ENCODE measurements around the gene PRDM16.

Gene PRDM16

DNA sequence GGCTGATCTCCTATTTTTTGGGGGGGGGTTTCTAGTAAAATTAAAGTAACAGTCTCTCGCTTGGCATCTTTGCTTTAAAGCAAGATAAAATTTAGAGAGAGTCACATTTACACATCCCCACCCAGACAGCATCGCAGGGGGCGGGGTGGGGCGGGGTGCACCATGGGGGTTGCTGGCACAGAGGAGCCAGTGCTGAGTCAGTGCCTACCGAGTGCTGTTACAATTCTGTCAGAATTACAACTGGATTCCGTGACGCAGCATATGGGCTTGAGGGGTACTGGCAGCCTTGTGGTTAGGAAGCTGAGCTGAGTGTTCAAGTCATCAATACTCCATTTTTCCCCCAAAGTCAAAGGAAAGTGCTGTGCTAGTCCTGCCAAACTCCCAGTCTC lies 175.9 kb downstream of the PRDM16 start:
- Histone ChIP-seq H3K9ac (ENCODE audit: low read depth, low read length) (no peak overlapping the region), H3K9me3 (ENCODE audit: control insufficient read depth, insufficient read depth, low read length) (no peaks in the 10 kb centered on the region), H3K4me1 (ENCODE audit: control insufficient read depth, insufficient read depth, low read length) (no peaks in the 10 kb centered on the region), H3K4me3 (ENCODE audit: low read depth, low read length) (no peak overlapping the region), H3K27ac (ENCODE audit: low read depth, low read length) (no peak overlapping the region), H3K27me3 (ENCODE audit: control insufficient read depth, insufficient read depth, low read length) (peaks cover 11% of the 10 kb centered on the region), H3K36me3 (ENCODE audit: control insufficient read depth, insufficient read depth, low read length) (no peaks in the 10 kb centered on the region)

DNA sequence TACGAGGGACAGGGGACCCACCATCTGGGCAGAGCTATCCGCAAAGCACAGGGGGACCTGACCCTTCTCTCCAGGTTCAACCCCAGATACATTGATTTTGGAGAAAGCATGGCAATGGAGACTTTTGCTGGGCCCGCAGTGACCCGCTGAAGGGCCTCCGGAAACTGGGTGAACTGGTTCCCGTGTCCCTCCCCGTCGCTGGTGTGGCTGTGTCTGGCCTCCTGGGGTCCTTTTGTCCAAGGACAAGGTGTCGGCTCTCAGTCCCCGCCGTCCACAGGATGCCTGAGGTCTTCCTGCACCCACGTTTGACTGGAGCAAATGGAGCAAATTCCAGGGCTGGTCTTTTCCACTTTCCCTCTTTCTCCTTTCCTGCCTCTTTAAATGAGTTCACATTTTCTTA lies 176.3 kb downstream of the PRDM16 start:
- Histone ChIP-seq H3K9ac (ENCODE audit: low read depth, low read length) (no peak overlapping the region), H3K27ac (ENCODE audit: low read depth, low read length) (no peak overlapping the region), H3K4me1 (ENCODE audit: control insufficient read depth, insufficient read depth, low read length) (no peaks in the 10 kb centered on the region), H3K36me3 (ENCODE audit: control insufficient read depth, insufficient read depth, low read length) (no peaks in the 10 kb centered on the region), H3K4me3 (ENCODE audit: low read depth, low read length) (no peak overlapping the region), H3K27me3 (ENCODE audit: control insufficient read depth, insufficient read depth, low read length) (peaks cover 11% of the 10 kb centered on the region), H3K9me3 (ENCODE audit: control insufficient read depth, insufficient read depth, low read length) (no peaks in the 10 kb centered on the region)

DNA sequence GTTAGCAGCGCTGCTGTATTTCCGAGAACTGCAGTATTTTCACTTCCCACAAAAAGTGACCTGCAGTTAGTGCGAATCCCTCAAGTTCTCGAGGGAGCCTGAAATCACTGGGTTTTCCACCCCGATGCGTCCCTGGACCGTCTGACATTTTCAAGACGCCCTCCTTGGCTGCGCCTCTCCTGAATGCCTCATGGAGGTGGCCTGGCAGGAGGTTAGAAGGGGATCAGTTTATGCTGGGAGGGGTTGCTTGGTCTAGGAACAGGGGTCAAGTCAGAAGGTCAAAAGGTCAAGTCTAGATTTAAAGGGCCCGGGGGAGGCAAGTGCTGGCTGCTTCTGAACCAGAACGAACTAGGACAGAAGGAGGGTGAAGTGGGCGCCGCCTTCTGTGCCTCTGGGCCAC lies 176.8 kb downstream of the PRDM16 start:
- H3K27ac ChIP-seq (ENCODE audit: low read depth, low read length): no peak overlapping the region
- peaks cover 11% of the 10 kb centered on the region for H3K27me3 ChIP-seq (ENCODE audit: control insufficient read depth, insufficient read depth, low read length)
- H3K4me3 ChIP-seq (ENCODE audit: low read depth, low read length): no peak overlapping the region
- no peak overlapping the region for H3K9ac ChIP-seq (ENCODE audit: low read depth, low read length)
- H3K4me1 ChIP-seq (ENCODE audit: control insufficient read depth, insufficient read depth, low read length): no peaks in the 10 kb centered on the region
- no peaks in the 10 kb centered on the region for H3K36me3 ChIP-seq (ENCODE audit: control insufficient read depth, insufficient read depth, low read length)
- no peaks in the 10 kb centered on the region for H3K9me3 ChIP-seq (ENCODE audit: control insufficient read depth, insufficient read depth, low read length)

DNA sequence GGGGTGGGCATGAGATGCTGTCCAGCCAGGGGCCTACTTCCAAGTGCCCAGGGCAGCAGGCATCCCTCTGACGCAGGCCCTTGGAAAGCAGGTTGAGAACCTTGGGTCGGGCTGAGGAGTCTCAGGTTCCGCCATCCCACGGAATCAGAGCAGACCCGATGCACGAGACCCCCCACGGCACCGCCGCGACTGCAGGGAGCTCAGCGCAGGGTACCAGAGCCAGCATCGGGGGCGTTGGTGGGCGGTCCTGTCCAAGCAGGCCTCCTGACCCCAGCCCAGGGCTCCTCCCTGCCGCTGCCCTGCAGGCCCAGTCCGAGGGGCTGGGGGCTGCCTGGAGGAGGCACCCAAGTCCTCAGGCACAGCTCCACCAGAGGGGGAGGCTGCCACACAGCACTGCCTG lies 177.2 kb downstream of the PRDM16 start:
- H3K4me1 ChIP-seq (ENCODE audit: control insufficient read depth, insufficient read depth, low read length): no peaks in the 10 kb centered on the region
- H3K9me3 ChIP-seq (ENCODE audit: control insufficient read depth, insufficient read depth, low read length): no peaks in the 10 kb centered on the region
- H3K4me3 ChIP-seq (ENCODE audit: low read depth, low read length): no peak overlapping the region
- H3K27ac ChIP-seq (ENCODE audit: low read depth, low read length): no peak overlapping the region
- peaks cover 11% of the 10 kb centered on the region for H3K27me3 ChIP-seq (ENCODE audit: control insufficient read depth, insufficient read depth, low read length)
- no peak overlapping the region for H3K9ac ChIP-seq (ENCODE audit: low read depth, low read length)
- H3K36me3 ChIP-seq (ENCODE audit: control insufficient read depth, insufficient read depth, low read length): no peaks in the 10 kb centered on the region

DNA sequence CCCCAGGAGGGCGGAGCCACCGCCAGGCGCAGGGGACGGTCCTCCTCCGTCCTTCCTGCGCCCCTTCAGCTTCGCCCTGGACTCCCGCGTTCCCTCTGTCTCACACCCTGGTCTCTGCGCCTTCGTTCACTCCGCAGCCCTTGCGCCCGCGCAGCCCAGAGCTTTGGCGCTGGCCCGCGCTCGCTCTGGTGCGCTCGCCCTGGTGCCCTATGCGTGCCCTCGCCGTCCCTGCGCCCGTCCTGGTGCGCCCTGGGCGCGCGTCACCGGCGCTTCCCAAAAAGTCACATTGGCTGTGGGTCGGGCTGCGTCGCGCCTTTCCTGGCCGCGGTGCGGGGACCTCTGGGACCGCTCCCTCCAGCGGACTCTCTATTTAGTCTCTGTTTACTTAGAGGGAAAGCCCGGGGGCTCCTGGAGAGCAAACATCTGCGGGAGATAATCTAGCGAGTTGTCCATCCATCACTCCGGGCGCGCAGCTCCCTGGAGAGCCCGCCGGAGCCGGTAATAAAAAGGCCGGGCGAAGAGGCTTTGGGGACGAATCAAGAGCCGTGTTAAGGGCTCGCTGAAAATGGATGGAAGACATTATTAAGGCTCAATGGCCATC lies 178.6 kb downstream of the PRDM16 start:
- Histone ChIP-seq H3K36me3 (ENCODE audit: control insufficient read depth, insufficient read depth, low read length) (no peaks in the 10 kb centered on the region), H3K27me3 (ENCODE audit: control insufficient read depth, insufficient read depth, low read length) (peaks cover 11% of the 10 kb centered on the region), H3K4me3 (ENCODE audit: low read depth, low read length) (peak overlapping the region; percentile 37; the same call in 1 of the 2 replicates), H3K4me1 (ENCODE audit: control insufficient read depth, insufficient read depth, low read length) (no peaks in the 10 kb centered on the region), H3K27ac (ENCODE audit: low read depth, low read length) (no peak overlapping the region), H3K9me3 (ENCODE audit: control insufficient read depth, insufficient read depth, low read length) (no peaks in the 10 kb centered on the region), H3K9ac (ENCODE audit: low read depth, low read length) (no peak overlapping the region)

DNA sequence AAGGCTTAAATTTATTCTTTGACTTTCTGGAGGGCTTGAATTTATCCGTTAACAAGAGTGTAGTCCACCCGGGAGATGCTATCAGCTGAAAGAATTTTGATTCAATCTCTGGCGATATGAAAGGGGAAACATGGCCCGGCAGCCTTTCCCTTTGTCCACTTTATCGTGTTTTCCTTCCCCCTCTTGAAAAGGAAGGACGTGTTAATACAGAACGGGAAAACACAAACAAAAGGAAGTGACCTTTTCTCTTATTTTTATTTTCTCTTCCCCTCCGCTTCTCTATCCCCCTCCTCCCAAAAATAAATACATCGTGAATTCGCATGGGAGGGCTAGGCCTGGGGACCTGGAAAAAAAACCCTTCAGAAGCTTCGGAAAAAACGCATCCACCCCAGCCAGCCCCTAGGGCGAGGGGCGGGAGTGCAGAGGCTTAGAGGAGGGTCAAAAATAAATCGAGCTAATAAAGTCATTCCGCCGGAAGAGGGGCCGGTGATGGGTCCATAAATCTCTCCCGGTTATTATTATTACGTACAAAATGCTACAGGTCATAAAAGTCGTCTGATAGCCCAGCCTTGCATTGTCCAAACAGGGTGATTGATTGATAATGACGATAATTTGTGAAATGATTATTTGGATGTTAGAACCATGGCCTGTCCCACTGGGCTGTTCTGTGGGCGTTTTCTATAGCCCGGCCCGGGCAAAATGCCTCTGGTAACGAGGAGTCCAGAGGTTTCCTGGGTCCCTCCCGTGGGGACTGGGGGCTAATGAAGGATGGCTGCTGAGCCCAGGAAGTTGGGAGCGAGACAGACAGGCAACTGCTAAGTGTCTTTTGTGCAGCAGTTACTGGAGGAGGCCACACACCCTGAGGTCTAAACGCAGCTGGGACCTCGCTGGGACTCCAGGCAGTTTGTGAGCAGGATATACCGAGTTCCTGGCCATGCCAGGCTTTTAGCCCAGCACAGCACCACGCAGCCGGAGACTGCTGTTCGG lies 179.4 kb downstream of the PRDM16 start:
- Histone ChIP-seq H3K4me1 (ENCODE audit: control insufficient read depth, insufficient read depth, low read length) (no peaks in the 10 kb centered on the region), H3K36me3 (ENCODE audit: control insufficient read depth, insufficient read depth, low read length) (no peaks in the 10 kb centered on the region), H3K9ac (ENCODE audit: low read depth, low read length) (no peak overlapping the region), H3K9me3 (ENCODE audit: control insufficient read depth, insufficient read depth, low read length) (no peaks in the 10 kb centered on the region), H3K4me3 (ENCODE audit: low read depth, low read length) (no peak overlapping the region; the same call in 1 of the 2 replicates), H3K27me3 (ENCODE audit: control insufficient read depth, insufficient read depth, low read length) (peaks cover 11% of the 10 kb centered on the region), H3K27ac (ENCODE audit: low read depth, low read length) (no peak overlapping the region)

DNA sequence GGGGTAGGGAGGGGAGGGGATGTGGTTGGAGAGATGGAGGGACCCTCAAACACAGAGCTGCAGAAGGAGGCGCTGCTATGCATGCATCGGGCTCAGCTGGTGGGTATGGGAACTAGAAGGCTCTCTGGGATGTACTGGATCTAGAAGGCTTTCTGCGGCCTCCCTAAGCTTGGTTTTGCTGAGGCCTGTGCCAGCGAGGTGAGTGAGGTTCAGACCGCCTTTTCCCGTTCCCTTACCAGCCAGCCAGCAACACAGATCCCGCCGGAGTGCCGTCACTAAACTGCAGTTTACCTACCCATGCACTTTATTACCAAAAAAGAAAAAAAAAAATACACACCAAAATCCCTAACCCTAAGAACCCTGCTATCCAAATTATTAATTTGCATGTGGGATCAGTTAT lies 180.2 kb downstream of the PRDM16 start:
- Histone ChIP-seq H3K4me3 (ENCODE audit: low read depth, low read length) (no peak overlapping the region), H3K9me3 (ENCODE audit: control insufficient read depth, insufficient read depth, low read length) (no peaks in the 10 kb centered on the region), H3K9ac (ENCODE audit: low read depth, low read length) (no peak overlapping the region), H3K4me1 (ENCODE audit: control insufficient read depth, insufficient read depth, low read length) (no peaks in the 10 kb centered on the region), H3K36me3 (ENCODE audit: control insufficient read depth, insufficient read depth, low read length) (no peaks in the 10 kb centered on the region), H3K27me3 (ENCODE audit: control insufficient read depth, insufficient read depth, low read length) (peaks cover 11% of the 10 kb centered on the region), H3K27ac (ENCODE audit: low read depth, low read length) (peak overlapping the region; percentile 3)

DNA sequence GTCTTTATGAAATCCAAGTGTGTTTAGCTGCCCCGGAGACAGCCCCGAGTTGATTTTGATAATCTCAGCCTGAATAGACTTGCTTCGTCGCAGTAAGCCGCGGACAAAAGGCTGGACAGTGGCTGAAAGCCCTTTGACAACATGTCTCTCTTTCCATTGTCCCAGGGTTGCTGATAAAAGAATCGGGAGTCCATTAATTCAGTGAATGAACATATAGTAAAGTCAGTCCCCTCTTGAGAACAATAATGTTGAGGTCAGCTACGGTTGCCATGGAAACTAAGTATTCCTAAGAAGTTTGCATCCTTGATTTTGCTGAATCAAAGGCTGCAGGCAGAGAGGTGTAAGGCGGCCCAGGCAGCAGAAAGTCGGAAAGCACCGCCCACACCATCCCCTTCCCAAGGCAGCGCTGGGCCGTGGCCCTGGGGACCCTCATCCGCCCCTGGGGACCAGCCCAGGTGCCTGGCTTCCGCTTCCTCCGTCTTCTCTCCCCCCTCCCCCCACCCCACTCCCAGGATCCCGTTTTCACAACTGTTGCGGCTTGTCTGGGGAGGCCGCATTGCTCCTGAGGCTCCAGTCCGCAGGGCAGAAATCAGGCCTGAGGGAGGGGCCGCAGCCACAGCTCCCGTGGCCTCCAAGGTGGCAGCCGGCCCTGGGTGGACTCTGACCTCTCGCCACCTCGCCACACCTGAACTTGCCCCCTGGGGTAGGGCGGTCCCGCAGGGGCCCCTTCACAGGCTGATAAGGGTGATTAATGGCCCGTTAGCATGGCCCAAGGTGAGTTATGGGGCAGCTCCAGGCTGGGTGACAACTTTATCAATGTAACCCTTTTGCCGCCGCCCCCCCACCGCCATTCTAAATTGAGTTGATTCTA lies 180.9 kb downstream of the PRDM16 start:
- Histone ChIP-seq H3K27ac (ENCODE audit: low read depth, low read length) (peak overlapping the region; percentile 3), H3K27me3 (ENCODE audit: control insufficient read depth, insufficient read depth, low read length) (peaks cover 11% of the 10 kb centered on the region), H3K36me3 (ENCODE audit: control insufficient read depth, insufficient read depth, low read length) (no peaks in the 10 kb centered on the region), H3K4me1 (ENCODE audit: control insufficient read depth, insufficient read depth, low read length) (no peaks in the 10 kb centered on the region), H3K9ac (ENCODE audit: low read depth, low read length) (no peak overlapping the region), H3K4me3 (ENCODE audit: low read depth, low read length) (no peak overlapping the region), H3K9me3 (ENCODE audit: control insufficient read depth, insufficient read depth, low read length) (no peaks in the 10 kb centered on the region)

DNA sequence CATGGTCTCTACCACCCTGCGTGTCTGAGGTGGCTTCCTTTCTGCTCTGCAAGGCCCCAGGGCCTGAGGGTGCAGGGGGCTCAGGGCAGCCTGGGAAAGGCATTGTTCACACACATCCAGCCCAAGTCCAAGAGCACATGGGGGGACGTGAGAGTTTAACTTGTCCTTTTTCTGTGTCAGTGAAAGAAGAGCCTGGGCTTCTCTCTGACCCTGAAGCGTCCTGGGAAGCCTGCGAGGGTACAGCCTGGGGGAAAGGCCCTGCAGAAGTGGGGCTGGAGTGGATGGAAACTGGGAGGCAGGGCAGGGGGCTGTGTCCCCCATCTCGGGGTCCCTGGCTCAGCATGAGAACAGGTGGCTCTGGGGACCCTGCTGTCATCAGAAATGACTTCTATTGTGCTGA lies 181.6 kb downstream of the PRDM16 start:
- peaks cover 11% of the 10 kb centered on the region for H3K27me3 ChIP-seq (ENCODE audit: control insufficient read depth, insufficient read depth, low read length)

DNA sequence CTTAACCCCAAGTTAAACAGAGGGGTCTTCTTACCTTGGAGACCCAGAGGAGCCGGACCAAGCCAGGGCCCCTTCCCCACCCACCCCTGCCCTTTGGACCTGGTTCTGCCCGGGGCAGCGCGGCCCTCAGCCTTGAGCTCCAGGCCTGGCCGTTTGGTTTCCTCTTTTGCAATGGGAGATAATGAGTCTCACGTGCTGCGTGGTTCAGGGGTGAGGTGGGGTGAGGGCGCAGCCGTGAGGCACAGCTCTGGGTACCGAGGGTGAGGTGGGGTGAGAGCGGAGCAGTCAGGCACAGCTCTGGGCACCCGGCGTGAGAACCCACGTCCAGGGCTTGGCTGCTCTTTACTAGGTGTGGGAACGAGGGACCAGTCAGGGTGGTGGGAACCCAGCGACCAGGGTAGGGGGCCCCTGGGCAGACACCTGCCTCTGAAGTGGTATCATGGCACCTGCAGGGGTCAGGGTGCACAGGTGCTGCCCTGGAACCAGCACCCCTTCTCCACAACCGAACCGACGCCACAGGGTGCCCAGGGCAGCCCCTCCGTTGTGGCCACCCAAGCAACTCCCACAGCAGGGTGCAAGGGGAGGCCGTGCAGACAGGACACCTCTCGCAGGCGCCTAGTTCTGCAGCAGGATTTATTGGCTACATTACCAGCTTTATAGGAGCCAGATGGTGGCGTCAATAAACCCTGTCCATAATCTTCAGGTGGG lies 182.2 kb downstream of the PRDM16 start:
- no peak overlapping the region for H3K4me3 ChIP-seq (ENCODE audit: low read depth, low read length)
- H3K9me3 ChIP-seq (ENCODE audit: control insufficient read depth, insufficient read depth, low read length): no peaks in the 10 kb centered on the region
- no peaks in the 10 kb centered on the region for H3K36me3 ChIP-seq (ENCODE audit: control insufficient read depth, insufficient read depth, low read length)
- H3K27me3 ChIP-seq (ENCODE audit: control insufficient read depth, insufficient read depth, low read length): peaks cover 11% of the 10 kb centered on the region
- no peak overlapping the region for H3K9ac ChIP-seq (ENCODE audit: low read depth, low read length)
- no peaks in the 10 kb centered on the region for H3K4me1 ChIP-seq (ENCODE audit: control insufficient read depth, insufficient read depth, low read length)
- H3K27ac ChIP-seq (ENCODE audit: low read depth, low read length): no peak overlapping the region

More for the DNA sequence above, 181.6 kb downstream of the PRDM16 start:
- Histone ChIP-seq H3K4me3 (ENCODE audit: low read depth, low read length) (no peak overlapping the region), H3K9ac (ENCODE audit: low read depth, low read length) (no peak overlapping the region), H3K27ac (ENCODE audit: low read depth, low read length) (no peak overlapping the region), H3K36me3 (ENCODE audit: control insufficient read depth, insufficient read depth, low read length) (no peaks in the 10 kb centered on the region), H3K9me3 (ENCODE audit: control insufficient read depth, insufficient read depth, low read length) (no peaks in the 10 kb centered on the region), H3K4me1 (ENCODE audit: control insufficient read depth, insufficient read depth, low read length) (no peaks in the 10 kb centered on the region)
